GM12892 (cell line): ENCODE results near the gene OVOL2.

Experiments
- POLR2A ChIP-seq: IDR thresholded peaks from 2 replicates; pipeline ENCODE4 v1.6.1; 2011; ENCODE audit warnings: low read depth, low read length, control low read depth
- TAF1 ChIP-seq: IDR thresholded peaks from 2 replicates; pipeline ENCODE4 v1.6.1; 2011; ENCODE audit warnings: low read depth, mild to moderate bottlenecking, control low read depth, low read length, borderline replicate concordance

- no peak for TF ChIP-seq POLR2A
- no peak for TF ChIP-seq TAF1
Observed at GRCh38 chr20:18041462-18041861, 16.3 kb downstream of the OVOL2 start.
